Prostate gland (tissue), 2 donors: Measurements from ENCODE around the gene HTR2A.

Source experiments
- CTCF ChIP-seq, 4 experiments: fragments of 200-600 bp in 2 of 4; fragments of 450-650 bp in 2 of 4; sonication (generic) in 2 of 4; IDR thresholded peaks; 1 replicate in 3 of 4; 2 replicates in 1 of 4; pipeline ENCODE4 v1.5.1; 2016 to 2019; ENCODE audit warnings: antibody characterized with exemption in 4 of 4, mild to moderate bottlenecking in 2 of 4, moderate library complexity in 2 of 4
- POLR2A ChIP-seq: fragments of 450-650 bp; IDR thresholded peaks from one replicate; pipeline ENCODE4 v1.6.1; 2016; ENCODE audit warnings: antibody characterized with exemption, mild to moderate bottlenecking

GRCh38 chr13:46934749-46935148 is 37.9 kb upstream of the HTR2A start:
- TF ChIP-seq POLR2A (no peak), CTCF (IDR thresholded peaks at IDR 0.05) (no peak)
